ENCODE results near the gene GIMAP2. TPM values are rescaled to one million over a fixed set of nuclear protein-coding genes. Genes with fewer than 3 reads are reported as not detected.

Gene GIMAP2
- total and polyA plus RNA-seq, 3 donors from 2014 or later: 1.9 to 6.5 (median 2.4) TPM

DNA sequence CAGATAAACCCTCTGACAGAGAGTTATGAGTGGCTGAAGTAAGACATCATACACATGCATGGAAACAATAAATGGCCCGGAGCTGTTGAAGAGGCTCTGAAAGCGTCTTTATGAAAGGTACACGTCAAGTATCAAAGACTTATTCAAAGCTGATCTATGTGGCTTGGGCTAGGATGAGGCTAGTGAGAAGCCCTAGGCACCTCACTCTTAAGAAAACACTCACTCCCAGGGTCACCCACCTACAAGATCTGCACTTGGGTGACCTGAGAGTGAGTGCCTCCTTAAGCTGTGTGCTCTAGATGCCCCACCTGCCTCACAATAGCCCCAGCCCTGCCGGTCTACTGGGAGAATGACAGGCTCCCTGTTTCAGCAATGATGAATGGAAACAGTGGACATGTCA is 29.8 kb downstream of the GIMAP2 start:
- intact Hi-C loops (cut with DNase I; ENCODE audit: low total_unique reads): no loop called here
- DNase-seq: no peak
- WGBS, 2 donors: 67 to 92% methylated on average over 4 of the region's 4 CpGs
- Histone ChIP-seq H3K4me1 (no peaks in the 10 kb centered on the region), H3K36me3 (ENCODE audit: low read depth, missing control alignments) (no peaks in the 10 kb centered on the region), H3K27me3 (no peaks in the 10 kb centered on the region), H3K9me3 (no peaks in the 10 kb centered on the region), H3K4me3 (no peak overlapping the region), H3K27ac (no peak overlapping the region)
- TF ChIP-seq POLR2A (IDR thresholded peaks at IDR 0.05): no peak
- TF ChIP-seq, protein P1, sequence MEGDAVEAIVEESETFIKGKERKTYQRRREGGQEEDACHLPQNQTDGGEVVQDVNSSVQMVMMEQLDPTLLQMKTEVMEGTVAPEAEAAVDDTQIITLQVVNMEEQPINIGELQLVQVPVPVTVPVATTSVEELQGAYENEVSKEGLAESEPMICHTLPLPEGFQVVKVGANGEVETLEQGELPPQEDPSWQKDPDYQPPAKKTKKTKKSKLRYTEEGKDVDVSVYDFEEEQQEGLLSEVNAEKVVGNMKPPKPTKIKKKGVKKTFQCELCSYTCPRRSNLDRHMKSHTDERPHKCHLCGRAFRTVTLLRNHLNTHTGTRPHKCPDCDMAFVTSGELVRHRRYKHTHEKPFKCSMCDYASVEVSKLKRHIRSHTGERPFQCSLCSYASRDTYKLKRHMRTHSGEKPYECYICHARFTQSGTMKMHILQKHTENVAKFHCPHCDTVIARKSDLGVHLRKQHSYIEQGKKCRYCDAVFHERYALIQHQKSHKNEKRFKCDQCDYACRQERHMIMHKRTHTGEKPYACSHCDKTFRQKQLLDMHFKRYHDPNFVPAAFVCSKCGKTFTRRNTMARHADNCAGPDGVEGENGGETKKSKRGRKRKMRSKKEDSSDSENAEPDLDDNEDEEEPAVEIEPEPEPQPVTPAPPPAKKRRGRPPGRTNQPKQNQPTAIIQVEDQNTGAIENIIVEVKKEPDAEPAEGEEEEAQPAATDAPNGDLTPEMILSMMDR (IDR thresholded peaks at IDR 0.05): no peak

DNA sequence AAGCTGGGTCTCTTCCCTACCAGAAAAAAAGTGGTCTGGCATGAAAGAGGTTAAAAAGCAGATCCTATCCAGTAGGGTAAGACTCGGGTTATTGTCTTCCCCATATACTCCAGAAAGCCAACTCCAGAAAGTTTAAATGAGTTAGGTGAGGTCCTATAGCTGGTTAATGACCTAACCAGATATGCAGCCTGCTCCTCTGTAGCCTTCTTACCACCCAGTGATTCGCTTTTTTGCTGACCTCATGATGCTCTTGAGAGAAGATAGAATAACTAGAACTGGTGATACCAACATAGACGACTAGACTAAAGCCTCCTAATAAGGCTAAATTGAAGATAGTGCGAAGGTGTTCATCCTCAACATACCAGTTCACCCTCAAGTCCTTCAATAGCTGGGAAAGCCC is 30.2 kb downstream of the GIMAP2 start:
- H3K4me3 ChIP-seq: no peak overlapping the region
- H3K27ac ChIP-seq: peak overlapping the region in 1 of 2 donors; percentile 20
- TF ChIP-seq, protein P1 (IDR thresholded peaks at IDR 0.05): no peak
- TF ChIP-seq POLR2A (IDR thresholded peaks at IDR 0.05): no peak
- no peaks in the 10 kb centered on the region for H3K36me3 ChIP-seq (ENCODE audit: low read depth, missing control alignments)
- no peak for DNase-seq
- WGBS, 2 donors: 63 to 68% methylated on average over 4 of the region's 4 CpGs
- no peaks in the 10 kb centered on the region for H3K9me3 ChIP-seq
- intact Hi-C loops (cut with DNase I; ENCODE audit: low total_unique reads): no loop called here
- H3K27me3 ChIP-seq: no peaks in the 10 kb centered on the region
- H3K4me1 ChIP-seq: no peaks in the 10 kb centered on the region

DNA sequence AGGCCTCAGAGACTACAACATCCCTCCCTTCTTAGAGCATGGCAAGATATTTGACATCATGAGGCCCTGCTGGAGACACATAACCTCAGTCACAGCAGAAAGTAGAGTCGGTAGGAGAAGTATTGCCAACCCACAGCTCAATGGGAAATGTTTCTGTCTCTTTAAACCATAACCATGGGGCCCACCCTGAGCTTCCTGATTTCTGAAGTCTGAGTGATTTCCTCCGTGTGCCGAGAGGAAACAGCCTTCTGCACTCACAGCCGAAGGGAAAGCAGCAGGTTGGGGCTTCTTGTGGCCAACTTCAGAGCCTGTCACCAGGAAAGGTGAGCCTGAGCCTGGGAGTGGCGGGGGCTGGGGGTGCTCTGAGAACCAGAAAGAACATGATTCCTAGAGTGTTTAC is 30.9 kb downstream of the GIMAP2 start, which contains the start of gene GIMAP1:
Gene GIMAP1, plus strand, starts transcription at position 246 of the 400 bp plus-strand sequence. CDS start 2,435 bp downstream, outside the sequence.
- Histone ChIP-seq H3K27ac (peak within 1 kb of the TSS in 1 of 2 donors; percentile 41), H3K36me3 (ENCODE audit: low read depth, missing control alignments) (no peaks in the 10 kb centered on the region), H3K4me1 (no peaks in the 10 kb centered on the region), H3K27me3 (no peaks in the 10 kb centered on the region), H3K9me3 (no peaks in the 10 kb centered on the region), H3K4me3 (peak within 1 kb of the TSS; percentile 6 to 18)
- TF ChIP-seq, protein P1 (IDR thresholded peaks at IDR 0.05): no peak
- TF ChIP-seq POLR2A (IDR thresholded peaks at IDR 0.05): no peak
- WGBS, 2 donors: 34 to 54% methylated on average over 5 of the region's 5 CpGs
- peak; percentile 26 for DNase-seq
- intact Hi-C loops (cut with DNase I; ENCODE audit: low total_unique reads): no loop called here

DNA sequence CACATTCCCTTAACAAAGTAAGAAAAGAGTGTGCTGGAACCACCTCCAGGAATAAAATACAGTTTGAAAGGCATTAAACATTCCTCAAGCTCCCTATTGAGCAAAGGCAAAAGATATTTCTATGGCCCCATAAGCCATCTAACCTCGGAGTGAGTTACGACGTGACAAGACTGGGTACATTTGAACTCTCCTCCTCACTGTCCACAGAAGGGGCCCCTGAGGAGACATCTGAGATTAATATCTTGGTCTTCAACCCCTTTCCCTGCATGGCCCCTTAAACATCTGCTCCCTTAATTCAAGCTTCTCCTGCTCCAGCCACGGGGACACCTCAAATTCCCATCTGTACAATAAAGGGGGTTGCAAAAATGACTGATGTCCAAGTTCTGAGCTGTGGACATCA is 31.4 kb downstream of the GIMAP2 start:
- intact Hi-C loops (cut with DNase I; ENCODE audit: low total_unique reads): no loop called here
- no peak for DNase-seq
- Histone ChIP-seq H3K27me3 (no peaks in the 10 kb centered on the region), H3K36me3 (ENCODE audit: low read depth, missing control alignments) (no peaks in the 10 kb centered on the region), H3K9me3 (no peaks in the 10 kb centered on the region), H3K4me3 (peak overlapping the region; percentile 6 to 18), H3K27ac (peak overlapping the region in 1 of 2 donors; percentile 41), H3K4me1 (no peaks in the 10 kb centered on the region)
- TF ChIP-seq POLR2A (IDR thresholded peaks at IDR 0.05): no peak
- TF ChIP-seq, protein P1 (IDR thresholded peaks at IDR 0.05): no peak
- 67 to 70% methylated on average over 4 of the region's 4 CpGs for WGBS, 2 donors

DNA sequence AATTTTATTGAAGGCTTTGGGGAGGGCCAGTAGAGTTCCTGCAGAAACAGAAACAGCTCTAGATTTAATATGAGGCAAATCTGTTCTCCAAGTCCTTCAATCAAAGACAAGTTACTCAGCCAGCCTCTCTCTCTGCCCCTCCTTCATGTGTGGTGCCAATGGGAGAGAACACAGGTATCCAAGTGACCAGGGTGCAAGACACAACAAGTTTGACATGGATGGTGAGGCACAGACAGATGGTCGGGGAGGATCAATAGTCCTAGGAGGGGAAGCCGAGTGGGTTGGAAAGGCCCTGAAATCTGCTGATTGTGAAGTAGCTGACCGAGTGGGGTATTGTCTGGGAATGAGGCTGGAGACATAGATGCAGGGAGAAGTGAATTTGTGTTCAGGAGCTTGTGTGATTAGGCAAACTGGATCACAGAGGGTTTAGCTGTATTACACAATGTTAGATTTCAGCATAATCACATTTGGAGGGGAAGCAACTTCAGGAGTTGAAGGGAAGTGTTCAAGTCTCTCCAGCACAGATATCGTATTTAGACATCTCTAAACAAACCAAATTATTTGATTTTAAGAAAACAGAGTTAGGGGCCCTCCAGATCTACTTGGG is 32.4 kb downstream of the GIMAP2 start:
- 65 to 72% methylated on average over 4 of the region's 4 CpGs for WGBS, 2 donors
- intact Hi-C loops (cut with DNase I; ENCODE audit: low total_unique reads): no loop called here
- Histone ChIP-seq H3K4me1 (no peaks in the 10 kb centered on the region), H3K36me3 (ENCODE audit: low read depth, missing control alignments) (no peaks in the 10 kb centered on the region), H3K27ac (no peak overlapping the region), H3K4me3 (peak overlapping the region in 1 of 2 donors; percentile 6), H3K9me3 (no peaks in the 10 kb centered on the region), H3K27me3 (no peaks in the 10 kb centered on the region)
- TF ChIP-seq, protein P1 (IDR thresholded peaks at IDR 0.05): no peak
- no peak for TF ChIP-seq POLR2A (IDR thresholded peaks at IDR 0.05)
- no peak for DNase-seq
